SK-N-SH (cell line): Measurements from ENCODE around the gene GRIK1. TPM values are rescaled to one million over a fixed set of nuclear protein-coding genes. Genes with fewer than 3 reads are reported as not detected.

Experiments
- CTCF ChIA-PET: fragments of 300-600, 350-600 bp; formaldehyde crosslinking; extraction: SDS; loops from one replicate; lab custom pipeline; 2021; lab: Yijun Ruan, JAX
- POLR2A ChIA-PET: fragments of 350-600 bp; sonication (Branson Sonifier 250); formaldehyde crosslinking; extraction: SDS; loops from one replicate; lab custom pipeline; 2020; ENCODE audit warnings: antibody characterized with exemption, inconsistent platforms; lab: Yijun Ruan, JAX
- DNase-seq: peaks from one replicate; pipeline ENCODE4 v3.0.0; 2012
- H2AFZ ChIP-seq: fragments of 200-600 bp; sonication (generic); 2 replicates; pipeline ENCODE4 v1.8.1; 2016; ENCODE audit warnings: antibody characterized with exemption, mild to moderate bottlenecking, low read depth
- H3F3A ChIP-seq: fragments of 200-600 bp; sonication (generic); replicated peaks from 2 replicates; pipeline ENCODE3; 2016; ENCODE audit warnings: antibody characterized with exemption, mild to moderate bottlenecking; ENCODE audit not compliant: insufficient read depth
- H3K27ac ChIP-seq, 2 experiments: fragments of 200-500 bp in 1 of 2; fragments of 200-600 bp in 1 of 2; sonication (Bioruptor generic) in 1 of 2; sonication (generic), shearing (Covaris generic) in 1 of 2; 2 replicates each; pipeline versions ENCODE4 v1.5.1 to v1.6.1; 2014 to 2016; ENCODE audit warnings: low read depth in 2 of 2, inconsistent platforms in 1 of 2, low read length in 1 of 2, mild to moderate bottlenecking in 1 of 2, mixed read lengths in 1 of 2
- H3K27me3 ChIP-seq: fragments of 200-600 bp; sonication (generic), shearing (Covaris generic); 2 replicates; pipeline ENCODE4 v1.6.1; 2016; ENCODE audit warnings: mixed run types; ENCODE audit not compliant: insufficient read depth
- H3K36me3 ChIP-seq, 2 experiments: fragments of 200-500 bp in 1 of 2; fragments of 200-600 bp in 1 of 2; sonication (Bioruptor generic) in 1 of 2; sonication (generic) in 1 of 2; replicated peaks in 1 of 2; 2 replicates each; pipeline versions ENCODE3 to v1.5.1; 2014 to 2016; ENCODE audit warnings: low read length in 1 of 2, mild to moderate bottlenecking in 1 of 2; ENCODE audit not compliant: insufficient read depth in 2 of 2, control insufficient read depth in 1 of 2
- H3K4me1 ChIP-seq, 2 experiments: fragments of 200-500 bp in 1 of 2; fragments of 200-600 bp in 1 of 2; sonication (Bioruptor generic) in 1 of 2; sonication (generic), shearing (Covaris generic) in 1 of 2; 2 replicates each; pipeline versions ENCODE4 v1.5.1 to v1.6.1; 2014 to 2016; ENCODE audit warnings: low read depth in 1 of 2, low read length in 1 of 2, mixed run types in 1 of 2; ENCODE audit not compliant: insufficient read depth in 2 of 2, control insufficient read depth in 1 of 2
- H3K4me2 ChIP-seq: fragments of 200-600 bp; sonication (generic), shearing (Covaris generic); 2 replicates; pipeline ENCODE4 v1.6.1; 2017; ENCODE audit warnings: mixed run types
- H3K4me3 ChIP-seq, 2 experiments: fragments of 200-500 bp in 1 of 2; fragments of 200-600 bp in 1 of 2; sonication (Bioruptor generic) in 1 of 2; sonication (generic), shearing (Covaris generic) in 1 of 2; 2 replicates each; pipeline versions ENCODE4 v1.5.1 to v1.8.1; 2014 to 2016; ENCODE audit warnings: low read depth in 2 of 2, inconsistent platforms in 1 of 2, low read length in 1 of 2, mild to moderate bottlenecking in 1 of 2, mixed read lengths in 1 of 2, moderate library complexity in 1 of 2
- H3K79me2 ChIP-seq: fragments of 200-600 bp; sonication (generic); 2 replicates; pipeline ENCODE4 v1.8.1; 2017; ENCODE audit warnings: mild to moderate bottlenecking; ENCODE audit not compliant: insufficient read depth
- H3K9ac ChIP-seq: fragments of 200-600 bp; sonication (generic); 2 replicates; pipeline ENCODE4 v1.6.1; 2017; ENCODE audit warnings: mixed run types
- H3K9me2 ChIP-seq: fragments of 200-600 bp; sonication (generic); 2 replicates; pipeline ENCODE4 v1.6.1; 2017; ENCODE audit warnings: mixed run types
- H3K9me3 ChIP-seq: fragments of 200-600 bp; sonication (generic); 2 replicates; pipeline ENCODE4 v1.6.1; 2017; ENCODE audit warnings: mixed run types, mild to moderate bottlenecking, moderate library complexity
- H4K20me1 ChIP-seq: fragments of 200-600 bp; sonication (generic); 2 replicates; pipeline ENCODE4 v1.6.1; 2017; ENCODE audit warnings: mild to moderate bottlenecking, mixed run types; ENCODE audit not compliant: insufficient read depth
- CHD2 ChIP-seq: fragments of 150-350 bp; IDR thresholded peaks from 2 replicates; pipeline ENCODE4 v1.6.1; 2018; ENCODE audit warnings: low read length; ENCODE audit not compliant: partially characterized antibody
- ELF1 ChIP-seq: IDR thresholded peaks from 2 replicates; pipeline ENCODE4 v1.4.0; 2012
- EP300 ChIP-seq, 2 experiments: IDR thresholded peaks; 2 replicates each; pipeline versions ENCODE4 v1.4.0 to v1.6.1; 2012; ENCODE audit warnings: borderline replicate concordance in 1 of 2, low read depth in 1 of 2, low read length in 1 of 2
- EZH2phosphoT487 ChIP-seq: fragments of 200-600 bp; sonication (generic); IDR thresholded peaks from 2 replicates; pipeline ENCODE4 v1.6.1; 2017; ENCODE audit warnings: low read depth, mixed run types, mild to moderate bottlenecking, antibody characterized with exemption, moderate library complexity, borderline replicate concordance
- FOXJ3 ChIP-seq: sonication (generic); formaldehyde crosslinking; IDR thresholded peaks from 2 replicates; pipeline ENCODE4 v1.5.1; 2020; ENCODE audit warnings: mild to moderate bottlenecking, missing genetic modification reagents
- JUND ChIP-seq: IDR thresholded peaks from 2 replicates; pipeline ENCODE4 v1.4.0; 2012
- NRF1 ChIP-seq: IDR thresholded peaks from 2 replicates; pipeline ENCODE4 v1.6.1; 2012; ENCODE audit warnings: low read depth, mild to moderate bottlenecking, low read length
- RAD21 ChIP-seq: IDR thresholded peaks from 2 replicates; pipeline ENCODE4 v1.6.1; 2012; ENCODE audit warnings: mild to moderate bottlenecking, low read length
- RCOR1 ChIP-seq: fragments of 150-350 bp; IDR thresholded peaks from 2 replicates; pipeline ENCODE4 v1.6.1; 2017; ENCODE audit warnings: antibody characterized with exemption, low read length
- RFX5 ChIP-seq: IDR thresholded peaks from 2 replicates; pipeline ENCODE4 v1.6.1; 2012; ENCODE audit warnings: mild to moderate bottlenecking, improper control_type of control experiment, low read length
- SMC3 ChIP-seq: IDR thresholded peaks from 2 replicates; pipeline ENCODE4 v1.6.1; 2012; ENCODE audit warnings: low read depth, low read length, improper control_type of control experiment
- YY1 ChIP-seq: IDR thresholded peaks from 2 replicates; pipeline ENCODE4 v1.4.0; 2012; ENCODE audit warnings: low read depth, mild to moderate bottlenecking
- WGBS: methylation state at CpG from one replicate; pipeline ENCODE4 v1.1.6; 2017; ENCODE audit warnings: low lambda C conversion rate; 5-methylcytosine and 5-hydroxymethylcytosine counted together
- polyA plus RNA-seq, 3 experiments: library from polyadenylated mRNA; depleted of rRNA; stranded (reverse); fragments of >200 nt; gene quantifications; 2 replicates each; pipeline ENCODE4 v1.2.3, GENCODE V29; 2012
- TF ChIP-seq, protein P1 (sequence below): IDR thresholded peaks from 2 replicates; pipeline ENCODE4 v1.4.0; 2012; ENCODE audit warnings: low read depth, borderline replicate concordance
- TF ChIP-seq, protein P2 (sequence below): fragments of 150-350 bp; IDR thresholded peaks from 2 replicates; pipeline ENCODE4 v1.6.1; 2016; ENCODE audit warnings: mild to moderate bottlenecking, low read depth, low read length
- TF ChIP-seq, protein P3 (sequence below): fragments of 200-600 bp; sonication (generic); IDR thresholded peaks from 2 replicates; pipeline ENCODE4 v1.6.1; 2017; ENCODE audit warnings: antibody characterized with exemption, mild to moderate bottlenecking, moderate library complexity
- TF ChIP-seq, protein P4 (sequence below): IDR thresholded peaks from 2 replicates; pipeline ENCODE4 v1.4.0; 2012; ENCODE audit warnings: low read depth
- TF ChIP-seq, protein P5 (sequence below): IDR thresholded peaks from 2 replicates; pipeline ENCODE4 v1.4.0; 2012; ENCODE audit warnings: low read depth, borderline replicate concordance

GRIK1 gene
- polyA plus RNA-seq, 1 of the 3 experiments (the other 2 are of a cell fraction): not detected

DNA sequence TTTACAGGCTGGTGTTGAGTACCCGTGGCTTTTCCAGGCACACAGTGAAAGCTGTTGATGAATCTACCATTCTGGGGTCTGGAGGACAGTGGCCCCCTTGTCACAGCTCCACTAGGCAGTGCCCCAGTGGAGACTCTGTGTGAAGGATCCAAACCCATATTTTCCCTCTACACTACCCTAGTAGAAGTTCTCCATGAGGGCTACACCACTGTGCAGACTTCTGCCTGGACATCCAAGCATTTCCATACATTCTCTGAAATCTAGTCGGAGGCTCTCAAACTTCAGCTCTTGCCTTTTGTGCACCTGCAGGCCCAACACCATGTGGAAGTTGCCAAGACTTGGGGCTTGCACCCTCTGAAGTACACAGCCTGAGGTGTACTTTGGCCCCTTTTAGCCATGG, 413.3 kb downstream of the GRIK1 start:
- Histone ChIP-seq H3K4me1 (no peaks in the 10 kb centered on the region), H3K9ac (no peak overlapping the region), H3K4me3 (no peak overlapping the region), H3K4me2 (no peak overlapping the region), H3K27ac (no peak overlapping the region), H3K27me3 (no peaks in the 10 kb centered on the region), H4K20me1 (no peaks in the 10 kb centered on the region), H2AFZ (no peak overlapping the region), H3K79me2 (no peaks in the 10 kb centered on the region), H3K36me3 (no peaks in the 10 kb centered on the region), H3K9me3 (no peaks in the 10 kb centered on the region), H3K9me2 (no peaks in the 10 kb centered on the region), H3F3A (no peaks in the 10 kb centered on the region)
- ChIA-PET POLR2A (no interaction called here), CTCF (interaction anchor here (1.4 kb wide), 1 partner anchor 51 kb away, joined by 4 read pairs; no protein-coding TSS in a partner anchor)
- TF ChIP-seq, protein P1, sequence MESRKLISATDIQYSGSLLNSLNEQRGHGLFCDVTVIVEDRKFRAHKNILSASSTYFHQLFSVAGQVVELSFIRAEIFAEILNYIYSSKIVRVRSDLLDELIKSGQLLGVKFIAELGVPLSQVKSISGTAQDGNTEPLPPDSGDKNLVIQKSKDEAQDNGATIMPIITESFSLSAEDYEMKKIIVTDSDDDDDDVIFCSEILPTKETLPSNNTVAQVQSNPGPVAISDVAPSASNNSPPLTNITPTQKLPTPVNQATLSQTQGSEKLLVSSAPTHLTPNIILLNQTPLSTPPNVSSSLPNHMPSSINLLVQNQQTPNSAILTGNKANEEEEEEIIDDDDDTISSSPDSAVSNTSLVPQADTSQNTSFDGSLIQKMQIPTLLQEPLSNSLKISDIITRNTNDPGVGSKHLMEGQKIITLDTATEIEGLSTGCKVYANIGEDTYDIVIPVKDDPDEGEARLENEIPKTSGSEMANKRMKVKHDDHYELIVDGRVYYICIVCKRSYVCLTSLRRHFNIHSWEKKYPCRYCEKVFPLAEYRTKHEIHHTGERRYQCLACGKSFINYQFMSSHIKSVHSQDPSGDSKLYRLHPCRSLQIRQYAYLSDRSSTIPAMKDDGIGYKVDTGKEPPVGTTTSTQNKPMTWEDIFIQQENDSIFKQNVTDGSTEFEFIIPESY: no peak
- TF ChIP-seq, protein P2, sequence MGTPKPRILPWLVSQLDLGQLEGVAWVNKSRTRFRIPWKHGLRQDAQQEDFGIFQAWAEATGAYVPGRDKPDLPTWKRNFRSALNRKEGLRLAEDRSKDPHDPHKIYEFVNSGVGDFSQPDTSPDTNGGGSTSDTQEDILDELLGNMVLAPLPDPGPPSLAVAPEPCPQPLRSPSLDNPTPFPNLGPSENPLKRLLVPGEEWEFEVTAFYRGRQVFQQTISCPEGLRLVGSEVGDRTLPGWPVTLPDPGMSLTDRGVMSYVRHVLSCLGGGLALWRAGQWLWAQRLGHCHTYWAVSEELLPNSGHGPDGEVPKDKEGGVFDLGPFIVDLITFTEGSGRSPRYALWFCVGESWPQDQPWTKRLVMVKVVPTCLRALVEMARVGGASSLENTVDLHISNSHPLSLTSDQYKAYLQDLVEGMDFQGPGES: no peak
- TF ChIP-seq CHD2 (no peak), FOXJ3 (CRISPR knock-in tag) (no peak), NRF1 (no peak), RCOR1 (no peak), EZH2phosphoT487 (no peak), EP300 (IDR thresholded peaks at IDR 0.05; ENCODE audit: borderline replicate concordance in 1 of 2, low read depth in 1 of 2, low read length in 1 of 2) (no peak)
- TF ChIP-seq, protein P3, sequence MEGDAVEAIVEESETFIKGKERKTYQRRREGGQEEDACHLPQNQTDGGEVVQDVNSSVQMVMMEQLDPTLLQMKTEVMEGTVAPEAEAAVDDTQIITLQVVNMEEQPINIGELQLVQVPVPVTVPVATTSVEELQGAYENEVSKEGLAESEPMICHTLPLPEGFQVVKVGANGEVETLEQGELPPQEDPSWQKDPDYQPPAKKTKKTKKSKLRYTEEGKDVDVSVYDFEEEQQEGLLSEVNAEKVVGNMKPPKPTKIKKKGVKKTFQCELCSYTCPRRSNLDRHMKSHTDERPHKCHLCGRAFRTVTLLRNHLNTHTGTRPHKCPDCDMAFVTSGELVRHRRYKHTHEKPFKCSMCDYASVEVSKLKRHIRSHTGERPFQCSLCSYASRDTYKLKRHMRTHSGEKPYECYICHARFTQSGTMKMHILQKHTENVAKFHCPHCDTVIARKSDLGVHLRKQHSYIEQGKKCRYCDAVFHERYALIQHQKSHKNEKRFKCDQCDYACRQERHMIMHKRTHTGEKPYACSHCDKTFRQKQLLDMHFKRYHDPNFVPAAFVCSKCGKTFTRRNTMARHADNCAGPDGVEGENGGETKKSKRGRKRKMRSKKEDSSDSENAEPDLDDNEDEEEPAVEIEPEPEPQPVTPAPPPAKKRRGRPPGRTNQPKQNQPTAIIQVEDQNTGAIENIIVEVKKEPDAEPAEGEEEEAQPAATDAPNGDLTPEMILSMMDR: no peak
- no peak for DNase-seq
- WGBS: 55% methylated on average over 2 of the region's 2 CpGs

DNA sequence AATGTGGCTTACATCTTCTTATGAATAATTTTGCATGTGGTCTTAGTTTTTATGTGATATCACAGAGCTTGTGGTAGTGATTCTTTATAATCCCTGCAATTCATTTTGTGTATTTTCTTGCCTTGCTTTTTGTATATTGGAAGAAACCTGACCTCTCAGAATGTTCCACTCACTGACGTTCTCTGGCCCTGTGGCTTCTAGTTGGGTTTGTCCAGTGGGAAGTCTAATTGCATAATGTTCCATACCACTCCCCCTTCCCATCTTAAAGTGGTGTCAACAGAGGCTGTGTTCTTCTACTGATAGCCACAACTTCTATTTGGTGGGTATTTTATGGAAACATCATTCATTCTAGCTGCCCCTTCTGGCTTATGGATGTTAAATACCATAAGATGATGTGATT, 415.7 kb downstream of the GRIK1 start:
- Histone ChIP-seq H3K27me3 (no peaks in the 10 kb centered on the region), H3K4me3 (no peak overlapping the region), H3K9me2 (no peaks in the 10 kb centered on the region), H2AFZ (no peak overlapping the region), H3K9ac (no peak overlapping the region), H3K4me1 (no peaks in the 10 kb centered on the region), H3K4me2 (no peak overlapping the region), H3K9me3 (no peaks in the 10 kb centered on the region), H4K20me1 (no peaks in the 10 kb centered on the region), H3K27ac (no peak overlapping the region), H3K79me2 (no peaks in the 10 kb centered on the region), H3F3A (no peaks in the 10 kb centered on the region), H3K36me3 (no peaks in the 10 kb centered on the region)
- ChIA-PET POLR2A (no interaction called here), CTCF (interaction anchor here (0.6 to 0.9 kb wide), 2 partner anchors 24 to 384 kb away, joined by 3 read pairs; no protein-coding TSS in a partner anchor)
- WGBS: 86% methylated on average over 1 of the region's 1 CpG
- DNase-seq: no peak
- TF ChIP-seq EP300 (IDR thresholded peaks at IDR 0.05; ENCODE audit: borderline replicate concordance in 1 of 2, low read depth in 1 of 2, low read length in 1 of 2) (no peak), FOXJ3 (CRISPR knock-in tag) (no peak), RFX5 (no peak), YY1 (no peak), RAD21 (no peak), SMC3 (no peak), JUND (no peak), NRF1 (no peak), ELF1 (no peak)
- TF ChIP-seq, protein P4, sequence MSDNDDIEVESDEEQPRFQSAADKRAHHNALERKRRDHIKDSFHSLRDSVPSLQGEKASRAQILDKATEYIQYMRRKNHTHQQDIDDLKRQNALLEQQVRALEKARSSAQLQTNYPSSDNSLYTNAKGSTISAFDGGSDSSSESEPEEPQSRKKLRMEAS: no peak
- TF ChIP-seq, protein P3: no peak
- TF ChIP-seq, protein P5, sequence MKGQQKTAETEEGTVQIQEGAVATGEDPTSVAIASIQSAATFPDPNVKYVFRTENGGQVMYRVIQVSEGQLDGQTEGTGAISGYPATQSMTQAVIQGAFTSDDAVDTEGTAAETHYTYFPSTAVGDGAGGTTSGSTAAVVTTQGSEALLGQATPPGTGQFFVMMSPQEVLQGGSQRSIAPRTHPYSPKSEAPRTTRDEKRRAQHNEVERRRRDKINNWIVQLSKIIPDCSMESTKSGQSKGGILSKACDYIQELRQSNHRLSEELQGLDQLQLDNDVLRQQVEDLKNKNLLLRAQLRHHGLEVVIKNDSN: no peak
- TF ChIP-seq, protein P1: no peak
